GM12878 (cell line): ENCODE data around the gene S1PR2. TPM values are rescaled to one million over a fixed set of nuclear protein-coding genes. Genes with fewer than 3 reads are reported as not detected.
A peak's percentile ranks its signal among the peaks of the same experiment; 100 is the strongest.

Source experiments
- BRCA1 ChIP-seq: IDR thresholded peaks from 2 replicates; pipeline ENCODE4 v1.6.1; 2011; ENCODE audit warnings: low read depth, low read length, improper control_type of control experiment
- CBX3 ChIP-seq: fragments of 200-600 bp; sonication (generic); IDR thresholded peaks from 2 replicates; pipeline ENCODE4 v1.6.1; 2016; ENCODE audit warnings: low read depth, borderline replicate concordance
- CBX5 ChIP-seq: sonication (generic); IDR thresholded peaks from 2 replicates; pipeline ENCODE4 v1.6.1; 2016; ENCODE audit warnings: low read depth, moderate library complexity, mild to moderate bottlenecking, inconsistent platforms
- CTCF ChIP-seq, 3 experiments: IDR thresholded peaks in 2 of 3; conservative IDR thresholded peaks in 1 of 3; 2 replicates each; pipeline ENCODE4 v1.5.1; 2011; ENCODE audit warnings: low read depth in 3 of 3, low read length in 3 of 3, mild to moderate bottlenecking in 3 of 3, control low read depth in 2 of 3, moderate library complexity in 2 of 3, inconsistent platforms in 1 of 3, mixed read lengths in 1 of 3; ENCODE audit not compliant: control insufficient read depth in 2 of 3, insufficient read depth in 1 of 3; ENCODE audit errors: extremely low read depth in 1 of 3
- ESRRA ChIP-seq: IDR thresholded peaks from 2 replicates; pipeline ENCODE4 v1.6.1; 2012; ENCODE audit warnings: mild to moderate bottlenecking, low read length, improper control_type of control experiment
- GATAD2B ChIP-seq: fragments of 450-650 bp; conservative IDR thresholded peaks from 2 replicates; pipeline ENCODE4 v1.6.1; 2017; ENCODE audit warnings: low read depth, mild to moderate bottlenecking, moderate library complexity
- IKZF2 ChIP-seq, 2 experiments: fragments of 450-650 bp; IDR thresholded peaks; 2 replicates each; pipeline ENCODE4 v1.6.1; 2017; ENCODE audit warnings: mild to moderate bottlenecking in 2 of 2, moderate library complexity in 2 of 2
- JUND ChIP-seq: IDR thresholded peaks from 2 replicates; pipeline ENCODE4 v1.6.1; 2012; ENCODE audit warnings: low read depth, mild to moderate bottlenecking, low read length, improper control_type of control experiment, moderate library complexity
- KDM1A ChIP-seq: fragments of 200-600 bp; sonication (generic); IDR thresholded peaks from 2 replicates; pipeline ENCODE4 v1.6.1; 2016; ENCODE audit warnings: borderline replicate concordance
- KLF5 ChIP-seq: fragments of 450-650 bp; IDR thresholded peaks from 2 replicates; pipeline ENCODE4 v1.6.1; 2014; ENCODE audit warnings: mild to moderate bottlenecking; ENCODE audit not compliant: partially characterized antibody
- MYB ChIP-seq: fragments of 150-350 bp; IDR thresholded peaks from 2 replicates; pipeline ENCODE4 v1.6.1; 2014; ENCODE audit warnings: mild to moderate bottlenecking, low read depth, low read length, borderline replicate concordance
- POLR2A ChIP-seq: IDR thresholded peaks from 2 replicates; pipeline ENCODE4 v1.6.1; 2011; ENCODE audit warnings: low read depth, mild to moderate bottlenecking, low read length
- RAD21 ChIP-seq: IDR thresholded peaks from 2 replicates; pipeline ENCODE4 v1.6.1; 2011; ENCODE audit warnings: mild to moderate bottlenecking, low read depth, low read length, moderate library complexity; ENCODE audit not compliant: insufficient read depth
- RFX5 ChIP-seq: IDR thresholded peaks from 2 replicates; pipeline ENCODE4 v1.6.1; 2011; ENCODE audit warnings: low read depth, low read length, improper control_type of control experiment
- SIX5 ChIP-seq: IDR thresholded peaks from 2 replicates; pipeline ENCODE4 v1.6.1; 2011; ENCODE audit warnings: mild to moderate bottlenecking, low read depth, low read length, moderate library complexity; ENCODE audit not compliant: severe bottlenecking
- STAT1 ChIP-seq: fragments of 450-650 bp; conservative IDR thresholded peaks from 2 replicates; pipeline ENCODE4 v1.6.1; 2014; ENCODE audit warnings: antibody characterized with exemption, mild to moderate bottlenecking
- TAF1 ChIP-seq: IDR thresholded peaks from 2 replicates; pipeline ENCODE4 v1.6.1; 2011; ENCODE audit warnings: mild to moderate bottlenecking, low read depth, low read length, borderline replicate concordance
- TARDBP ChIP-seq: IDR thresholded peaks from 2 replicates; pipeline ENCODE4 v1.6.1; 2016; ENCODE audit warnings: borderline replicate concordance
- TBL1XR1 ChIP-seq: IDR thresholded peaks from 2 replicates; pipeline ENCODE4 v1.6.1; 2012; ENCODE audit warnings: low read depth, low read length, improper control_type of control experiment
- polyA plus RNA-seq, 11 experiments: library from polyadenylated mRNA; depleted of rRNA in 4 of 11; unstranded in 6 of 11; stranded (reverse) in 5 of 11; fragments of >200 nt; fragmentation: Nextera tagmentation in 4 of 11; fragmentation: Illumina TruSeq in 1 of 11; extraction: Ambion mirVana in 4 of 11; extraction: Trizol in 1 of 11; gene quantifications; 1 replicate in 1 of 11; 2 replicates in 10 of 11; pipeline versions ENCODE4 v1.2.1 to v1.2.3, GENCODE V29; 2011 to 2016; ENCODE audit warnings: inconsistent platforms in 2 of 11, missing spikeins in 2 of 11, low read depth in 1 of 11
- total RNA-seq, 4 experiments: library from RNA; depleted of rRNA in 3 of 4; stranded (reverse); fragments of >200 nt in 3 of 4; fragmentation: Illumina TruSeq in 1 of 4; extraction: Trizol in 1 of 4; gene quantifications; 2 replicates each; pipeline versions ENCODE4 v1.2.1 to v1.2.3, GENCODE V29; 2013 to 2021
- TF ChIP-seq, protein P1 (sequence below): IDR thresholded peaks from 2 replicates; pipeline ENCODE4 v1.6.1; 2011; ENCODE audit warnings: borderline replicate concordance, low read depth, mild to moderate bottlenecking, moderate library complexity, low read length; ENCODE audit not compliant: insufficient read depth, poor library complexity, severe bottlenecking
- TF ChIP-seq, protein P2 (sequence below): fragments of 450-650 bp; conservative IDR thresholded peaks from 2 replicates; pipeline ENCODE4 v1.6.1; 2017; ENCODE audit warnings: mild to moderate bottlenecking, moderate library complexity
- TF ChIP-seq, protein P3 (sequence below): fragments of 450-650 bp; IDR thresholded peaks from 2 replicates; pipeline ENCODE4 v1.6.1; 2017; ENCODE audit warnings: mild to moderate bottlenecking, moderate library complexity

The S1PR2 gene
- total and polyA plus RNA-seq, 10 of the 15 experiments (the other 5 are each of a cell fraction or from before 2014, with no cell fraction given) = 4.9 to 26.8 (median 11.6) TPM

DNA sequence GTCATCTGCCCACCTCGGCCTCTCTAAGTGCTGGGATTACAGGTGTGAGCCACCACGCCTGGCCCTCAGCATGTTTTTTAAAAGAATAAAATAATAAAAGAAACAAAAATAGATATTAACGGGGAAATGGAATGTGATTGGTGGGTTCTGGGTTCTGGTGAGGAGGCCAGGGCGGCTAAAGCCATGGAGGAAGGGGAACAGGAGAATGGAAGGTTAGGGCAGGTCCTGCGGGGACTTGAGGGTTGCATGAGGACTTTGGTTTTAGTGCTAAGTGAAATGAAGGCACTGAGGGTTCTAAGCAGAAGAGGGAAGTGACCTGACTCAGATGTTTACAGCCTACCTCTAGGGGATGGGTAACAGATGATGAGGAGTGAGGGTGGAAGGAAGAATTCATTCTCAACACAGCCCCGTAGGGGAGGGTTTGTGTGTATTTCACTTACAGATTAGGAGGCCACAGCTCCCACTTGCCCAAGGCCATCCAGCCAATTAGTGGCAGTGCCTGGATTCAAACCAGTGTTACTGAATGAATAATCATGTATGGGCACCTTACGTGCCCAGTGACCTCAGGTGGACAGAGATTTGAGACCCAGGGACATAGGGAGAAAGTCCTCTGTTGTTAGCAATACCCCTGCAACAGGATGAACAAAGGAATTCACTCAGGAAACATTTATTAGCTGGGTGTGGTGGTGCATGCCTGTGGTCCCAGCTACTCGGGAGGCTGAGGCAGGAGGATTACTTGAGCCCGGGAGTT, 14.2 kb upstream of the S1PR2 start (continued):
- TF ChIP-seq, protein P1, sequence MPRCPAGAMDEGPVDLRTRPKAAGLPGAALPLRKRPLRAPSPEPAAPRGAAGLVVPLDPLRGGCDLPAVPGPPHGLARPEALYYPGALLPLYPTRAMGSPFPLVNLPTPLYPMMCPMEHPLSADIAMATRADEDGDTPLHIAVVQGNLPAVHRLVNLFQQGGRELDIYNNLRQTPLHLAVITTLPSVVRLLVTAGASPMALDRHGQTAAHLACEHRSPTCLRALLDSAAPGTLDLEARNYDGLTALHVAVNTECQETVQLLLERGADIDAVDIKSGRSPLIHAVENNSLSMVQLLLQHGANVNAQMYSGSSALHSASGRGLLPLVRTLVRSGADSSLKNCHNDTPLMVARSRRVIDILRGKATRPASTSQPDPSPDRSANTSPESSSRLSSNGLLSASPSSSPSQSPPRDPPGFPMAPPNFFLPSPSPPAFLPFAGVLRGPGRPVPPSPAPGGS = no peak
- no peak for TF ChIP-seq MYB
- no peak for TF ChIP-seq CBX3
- no peak for TF ChIP-seq KDM1A
- no peak for TF ChIP-seq RAD21
- TF ChIP-seq CBX5 = no peak
- TF ChIP-seq, protein P2, sequence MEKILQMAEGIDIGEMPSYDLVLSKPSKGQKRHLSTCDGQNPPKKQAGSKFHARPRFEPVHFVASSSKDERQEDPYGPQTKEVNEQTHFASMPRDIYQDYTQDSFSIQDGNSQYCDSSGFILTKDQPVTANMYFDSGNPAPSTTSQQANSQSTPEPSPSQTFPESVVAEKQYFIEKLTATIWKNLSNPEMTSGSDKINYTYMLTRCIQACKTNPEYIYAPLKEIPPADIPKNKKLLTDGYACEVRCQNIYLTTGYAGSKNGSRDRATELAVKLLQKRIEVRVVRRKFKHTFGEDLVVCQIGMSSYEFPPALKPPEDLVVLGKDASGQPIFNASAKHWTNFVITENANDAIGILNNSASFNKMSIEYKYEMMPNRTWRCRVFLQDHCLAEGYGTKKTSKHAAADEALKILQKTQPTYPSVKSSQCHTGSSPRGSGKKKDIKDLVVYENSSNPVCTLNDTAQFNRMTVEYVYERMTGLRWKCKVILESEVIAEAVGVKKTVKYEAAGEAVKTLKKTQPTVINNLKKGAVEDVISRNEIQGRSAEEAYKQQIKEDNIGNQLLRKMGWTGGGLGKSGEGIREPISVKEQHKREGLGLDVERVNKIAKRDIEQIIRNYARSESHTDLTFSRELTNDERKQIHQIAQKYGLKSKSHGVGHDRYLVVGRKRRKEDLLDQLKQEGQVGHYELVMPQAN = no peak
- 0 out of 2 replicates have a peak, but pooled peaks have one; percentile 39 for TF ChIP-seq GATAD2B
- no peak for TF ChIP-seq TAF1
- TF ChIP-seq, protein P3, sequence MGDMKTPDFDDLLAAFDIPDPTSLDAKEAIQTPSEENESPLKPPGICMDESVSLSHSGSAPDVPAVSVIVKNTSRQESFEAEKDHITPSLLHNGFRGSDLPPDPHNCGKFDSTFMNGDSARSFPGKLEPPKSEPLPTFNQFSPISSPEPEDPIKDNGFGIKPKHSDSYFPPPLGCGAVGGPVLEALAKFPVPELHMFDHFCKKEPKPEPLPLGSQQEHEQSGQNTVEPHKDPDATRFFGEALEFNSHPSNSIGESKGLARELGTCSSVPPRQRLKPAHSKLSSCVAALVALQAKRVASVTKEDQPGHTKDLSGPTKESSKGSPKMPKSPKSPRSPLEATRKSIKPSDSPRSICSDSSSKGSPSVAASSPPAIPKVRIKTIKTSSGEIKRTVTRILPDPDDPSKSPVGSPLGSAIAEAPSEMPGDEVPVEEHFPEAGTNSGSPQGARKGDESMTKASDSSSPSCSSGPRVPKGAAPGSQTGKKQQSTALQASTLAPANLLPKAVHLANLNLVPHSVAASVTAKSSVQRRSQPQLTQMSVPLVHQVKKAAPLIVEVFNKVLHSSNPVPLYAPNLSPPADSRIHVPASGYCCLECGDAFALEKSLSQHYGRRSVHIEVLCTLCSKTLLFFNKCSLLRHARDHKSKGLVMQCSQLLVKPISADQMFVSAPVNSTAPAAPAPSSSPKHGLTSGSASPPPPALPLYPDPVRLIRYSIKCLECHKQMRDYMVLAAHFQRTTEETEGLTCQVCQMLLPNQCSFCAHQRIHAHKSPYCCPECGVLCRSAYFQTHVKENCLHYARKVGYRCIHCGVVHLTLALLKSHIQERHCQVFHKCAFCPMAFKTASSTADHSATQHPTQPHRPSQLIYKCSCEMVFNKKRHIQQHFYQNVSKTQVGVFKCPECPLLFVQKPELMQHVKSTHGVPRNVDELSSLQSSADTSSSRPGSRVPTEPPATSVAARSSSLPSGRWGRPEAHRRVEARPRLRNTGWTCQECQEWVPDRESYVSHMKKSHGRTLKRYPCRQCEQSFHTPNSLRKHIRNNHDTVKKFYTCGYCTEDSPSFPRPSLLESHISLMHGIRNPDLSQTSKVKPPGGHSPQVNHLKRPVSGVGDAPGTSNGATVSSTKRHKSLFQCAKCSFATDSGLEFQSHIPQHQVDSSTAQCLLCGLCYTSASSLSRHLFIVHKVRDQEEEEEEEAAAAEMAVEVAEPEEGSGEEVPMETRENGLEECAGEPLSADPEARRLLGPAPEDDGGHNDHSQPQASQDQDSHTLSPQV = no peak
- TF ChIP-seq KLF5 = no peak
- TF ChIP-seq IKZF2 (IDR thresholded peaks at IDR 0.05) = peak in 1 of 2 experiments; percentile 30; a peak in 2 of 4 replicates
- TF ChIP-seq RFX5 = peak; percentile 89
- no peak for TF ChIP-seq TBL1XR1
- no peak for TF ChIP-seq STAT1
- no peak for TF ChIP-seq POLR2A
- TF ChIP-seq BRCA1 = no peak
- TF ChIP-seq TARDBP = no peak
- no peak for TF ChIP-seq CTCF (IDR thresholded peaks at IDR 0.05 in 2 of 3, conservative IDR thresholded peaks at IDR 0.05 in 1 of 3; ENCODE audit: control insufficient read depth in 2 of 3, extremely low read depth in 1 of 3, insufficient read depth in 1 of 3, low read depth in 3 of 3, low read length in 3 of 3)
- TF ChIP-seq ESRRA = no peak
- TF ChIP-seq SIX5 = no peak
- TF ChIP-seq JUND = no peak
